GM21786 (cell line): ENCODE results near the gene CRIP2.

Source experiments
- ATAC-seq: cut with Tn5 transposase; IDR thresholded peaks from one replicate; pipeline ENCODE4 v1.9.1; 2021; ENCODE audit not compliant: unreplicated experiment

The CRIP2 gene

GRCh38 chr14:105476097-105476830 lies 1.6 kb downstream of the CRIP2 start:
- ATAC-seq, result no peak

- no peak for ATAC-seq
Measured at GRCh38 chr14:105476831-105477659, 2.4 kb downstream of the CRIP2 start.

- ATAC-seq, result no peak
Measured at GRCh38 chr14:105477660-105478397, 3.2 kb downstream of the CRIP2 start.

- ATAC-seq, result no peak
Measured at GRCh38 chr14:105478398-105479251, 4.0 kb downstream of the CRIP2 start.

GRCh38 chr14:105479431-105480158 lies 5.0 kb downstream of the CRIP2 start:
- ATAC-seq, result no peak

- no peak for ATAC-seq
Measured at GRCh38 chr14:105480199-105480746, 5.7 kb downstream of the CRIP2 start.

- peak; percentile 42 for ATAC-seq
Measured at GRCh38 chr14:105480807-105481801, 6.5 kb downstream of the CRIP2 start.

GRCh38 chr14:105481886-105482457 lies 7.4 kb downstream of the CRIP2 start:
- ATAC-seq, result peak; percentile 52

- no peak for ATAC-seq
Measured at GRCh38 chr14:105482486-105483110, 8.0 kb downstream of the CRIP2 start.

GRCh38 chr14:105483300-105484068 lies 8.9 kb downstream of the CRIP2 start:
- no peak for ATAC-seq

- no peak for ATAC-seq
Measured at GRCh38 chr14:105484069-105484996, 9.7 kb downstream of the CRIP2 start.

- ATAC-seq, result no peak
Measured at GRCh38 chr14:105484997-105485393, 10.4 kb downstream of the CRIP2 start.

- no peak for ATAC-seq
Measured at GRCh38 chr14:105485739-105486162, 11.1 kb downstream of the CRIP2 start.

GRCh38 chr14:105486163-105486973 lies 11.7 kb downstream of the CRIP2 start, which contains the start of gene CRIP1:
TSS of gene CRIP1 (plus strand) at chr14:105486886. CDS start at chr14:105487260, 374 bp downstream.
- no peak for ATAC-seq

- ATAC-seq, result no peak
Measured at GRCh38 chr14:105486974-105487448, 12.4 kb downstream of the CRIP2 start.
